Rectal smooth muscle tissue (tissue), 1 donor: ENCODE results near the gene ADAM30.

Experiments used
- H3K27ac ChIP-seq: one replicate; pipeline ENCODE4 v1.7.0; 2013; ENCODE audit warnings: low read depth, low read length, inconsistent platforms
- H3K27me3 ChIP-seq: one replicate; pipeline ENCODE4 v1.7.0; 2013; ENCODE audit warnings: low read length; ENCODE audit not compliant: control insufficient read depth, insufficient read depth
- H3K36me3 ChIP-seq: one replicate; pipeline ENCODE4 v1.7.0; 2013; ENCODE audit warnings: low read length; ENCODE audit not compliant: control insufficient read depth, insufficient read depth
- H3K4me1 ChIP-seq: one replicate; pipeline ENCODE4 v1.7.0; 2013; ENCODE audit warnings: low read length; ENCODE audit not compliant: control insufficient read depth, insufficient read depth
- H3K4me3 ChIP-seq: one replicate; pipeline ENCODE4 v1.7.0; 2013; ENCODE audit warnings: low read length
- H3K9ac ChIP-seq: one replicate; pipeline ENCODE4 v1.7.0; 2013; ENCODE audit warnings: low read length

Gene ADAM30

GRCh38 chr1:119919241-119919640 is 22.9 kb upstream of the ADAM30 start:
- Histone ChIP-seq H3K36me3 (peaks cover 67% of the 10 kb centered on the region), H3K27ac (no peak overlapping the region), H3K27me3 (no peaks in the 10 kb centered on the region), H3K4me1 (no peaks in the 10 kb centered on the region), H3K9ac (no peak overlapping the region), H3K4me3 (no peak overlapping the region)

GRCh38 chr1:119918301-119918700 is 22.0 kb upstream of the ADAM30 start:
- Histone ChIP-seq H3K36me3 (peaks cover 59% of the 10 kb centered on the region), H3K27ac (no peak overlapping the region), H3K4me1 (no peaks in the 10 kb centered on the region), H3K4me3 (no peak overlapping the region), H3K9ac (no peak overlapping the region), H3K27me3 (no peaks in the 10 kb centered on the region)

- no peaks in the 10 kb centered on the region for H3K27me3 ChIP-seq
- H3K36me3 ChIP-seq: peaks cover 51% of the 10 kb centered on the region
- H3K4me1 ChIP-seq: no peaks in the 10 kb centered on the region
- H3K4me3 ChIP-seq: no peak overlapping the region
- H3K27ac ChIP-seq: no peak overlapping the region
- no peak overlapping the region for H3K9ac ChIP-seq
Measured at GRCh38 chr1:119917304-119918055, 21.2 kb upstream of the ADAM30 start.

GRCh38 chr1:119915517-119915916 is 19.2 kb upstream of the ADAM30 start:
- no peak overlapping the region for H3K9ac ChIP-seq
- peaks cover 37% of the 10 kb centered on the region for H3K36me3 ChIP-seq
- H3K27ac ChIP-seq: no peak overlapping the region
- no peak overlapping the region for H3K4me3 ChIP-seq
- no peaks in the 10 kb centered on the region for H3K4me1 ChIP-seq
- H3K27me3 ChIP-seq: no peaks in the 10 kb centered on the region

GRCh38 chr1:119914071-119914470 is 17.8 kb upstream of the ADAM30 start:
- no peak overlapping the region for H3K4me3 ChIP-seq
- H3K27me3 ChIP-seq: no peaks in the 10 kb centered on the region
- no peak overlapping the region for H3K27ac ChIP-seq
- peaks cover 28% of the 10 kb centered on the region for H3K36me3 ChIP-seq
- no peaks in the 10 kb centered on the region for H3K4me1 ChIP-seq
- no peak overlapping the region for H3K9ac ChIP-seq

GRCh38 chr1:119912963-119913362 is 16.6 kb upstream of the ADAM30 start:
- Histone ChIP-seq H3K27me3 (no peaks in the 10 kb centered on the region), H3K4me3 (no peak overlapping the region), H3K36me3 (peaks cover 18% of the 10 kb centered on the region), H3K4me1 (no peaks in the 10 kb centered on the region), H3K27ac (no peak overlapping the region), H3K9ac (no peak overlapping the region)

GRCh38 chr1:119911775-119912174 is 15.5 kb upstream of the ADAM30 start:
- no peak overlapping the region for H3K27ac ChIP-seq
- no peak overlapping the region for H3K4me3 ChIP-seq
- no peak overlapping the region for H3K9ac ChIP-seq
- H3K27me3 ChIP-seq: no peaks in the 10 kb centered on the region
- peaks cover 18% of the 10 kb centered on the region for H3K36me3 ChIP-seq
- no peaks in the 10 kb centered on the region for H3K4me1 ChIP-seq

GRCh38 chr1:119910618-119911017 is 14.3 kb upstream of the ADAM30 start:
- H3K9ac ChIP-seq: no peak overlapping the region
- H3K27me3 ChIP-seq: no peaks in the 10 kb centered on the region
- peaks cover 10% of the 10 kb centered on the region for H3K36me3 ChIP-seq
- H3K27ac ChIP-seq: no peak overlapping the region
- H3K4me1 ChIP-seq: no peaks in the 10 kb centered on the region
- H3K4me3 ChIP-seq: no peak overlapping the region

- H3K27me3 ChIP-seq: no peaks in the 10 kb centered on the region
- peaks cover 6% of the 10 kb centered on the region for H3K36me3 ChIP-seq
- H3K4me3 ChIP-seq: no peak overlapping the region
- no peak overlapping the region for H3K27ac ChIP-seq
- no peaks in the 10 kb centered on the region for H3K4me1 ChIP-seq
- no peak overlapping the region for H3K9ac ChIP-seq
Measured at GRCh38 chr1:119909890-119910596, 13.7 kb upstream of the ADAM30 start.

GRCh38 chr1:119908661-119909060 is 12.3 kb upstream of the ADAM30 start:
- H3K27ac ChIP-seq: no peak overlapping the region
- H3K9ac ChIP-seq: no peak overlapping the region
- H3K4me3 ChIP-seq: no peak overlapping the region

GRCh38 chr1:119906927-119907652 is 10.8 kb upstream of the ADAM30 start:
- no peaks in the 10 kb centered on the region for H3K27me3 ChIP-seq
- H3K27ac ChIP-seq: no peak overlapping the region
- H3K4me1 ChIP-seq: no peaks in the 10 kb centered on the region
- H3K36me3 ChIP-seq: no peaks in the 10 kb centered on the region
- no peak overlapping the region for H3K9ac ChIP-seq
- H3K4me3 ChIP-seq: no peak overlapping the region

More at GRCh38 chr1:119908661-119909060, 12.3 kb upstream of the ADAM30 start:
- Histone ChIP-seq H3K27me3 (no peaks in the 10 kb centered on the region), H3K4me1 (no peaks in the 10 kb centered on the region), H3K36me3 (no peaks in the 10 kb centered on the region)

- H3K9ac ChIP-seq: no peak overlapping the region
- no peaks in the 10 kb centered on the region for H3K4me1 ChIP-seq
- no peak overlapping the region for H3K4me3 ChIP-seq
- no peaks in the 10 kb centered on the region for H3K36me3 ChIP-seq
- no peak overlapping the region for H3K27ac ChIP-seq
- H3K27me3 ChIP-seq: no peaks in the 10 kb centered on the region
Measured at GRCh38 chr1:119903443-119903835, 7.1 kb upstream of the ADAM30 start.
